Left hindlimb (tissue), 1 donor: ENCODE data around the gene SPR.
A peak's percentile ranks its signal among the peaks of the same experiment; 100 is the strongest.

Experiments
- DNase-seq: peaks from one replicate; pipeline ENCODE4 v3.0.0-alpha.2; 2018

The SPR gene

GRCh38 chr2:72887032-72887739, at the start of gene SPR:
Gene SPR, plus strand, starts transcription at chr2:72887408. Its CDS starts 25 bp downstream, at chr2:72887433.
- peak; percentile 69 for DNase-seq

DNA sequence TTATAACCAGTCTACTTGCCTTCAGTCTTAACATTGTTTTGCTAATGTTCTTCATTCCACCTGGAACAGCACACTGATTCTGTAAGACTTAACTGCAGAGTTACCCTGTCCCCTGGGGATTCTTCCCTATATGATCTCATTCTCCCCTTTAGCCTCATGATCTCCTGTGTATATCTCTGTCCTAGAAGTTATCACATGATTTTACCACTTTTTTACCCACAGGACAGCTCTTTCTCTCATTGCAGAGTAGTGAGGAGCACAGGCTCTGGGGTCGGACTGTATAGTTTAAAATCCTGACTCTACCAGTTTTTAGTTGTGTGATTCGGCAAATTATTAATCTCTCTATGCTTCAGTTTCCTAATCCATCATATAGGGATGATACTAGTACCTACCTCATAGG, 47.1 kb upstream of the SPR start:
- no peak for DNase-seq

DNA sequence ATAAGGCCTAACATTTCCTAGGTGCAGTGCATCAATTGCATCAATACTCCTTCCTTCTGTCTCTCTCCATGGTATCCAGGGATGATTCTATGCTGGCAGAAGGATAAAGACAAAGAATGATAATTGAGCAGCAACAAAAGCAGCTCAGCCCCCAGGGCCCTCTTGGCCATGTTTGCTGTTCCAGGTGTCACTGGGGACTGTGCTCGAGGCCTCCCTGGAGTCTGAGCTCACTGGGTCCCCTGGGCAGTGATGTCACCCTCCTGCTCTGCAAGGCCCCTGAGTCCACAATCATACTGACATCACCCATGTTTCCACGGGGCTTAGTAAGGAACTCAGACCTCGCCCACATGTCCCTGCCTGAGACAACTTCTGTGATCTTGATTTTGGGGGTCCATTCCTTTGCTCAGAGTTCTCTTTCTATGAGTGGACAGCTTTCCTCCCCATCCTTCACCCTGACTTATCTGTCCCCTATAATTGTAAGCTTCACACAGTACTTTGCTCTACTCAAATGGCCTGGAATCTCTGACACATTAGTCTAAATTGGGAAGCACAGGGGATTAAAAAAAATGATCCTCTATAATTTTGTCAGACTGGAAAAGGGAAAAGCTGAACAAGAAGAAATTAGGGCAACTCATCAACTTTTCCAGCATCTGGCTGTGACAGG, 45.6 kb upstream of the SPR start:
- DNase-seq = no peak

GRCh38 chr2:72843301-72843700, 43.9 kb upstream of the SPR start:
- DNase-seq = no peak

- no peak for DNase-seq
Observed at GRCh38 chr2:72846171-72847095, 40.8 kb upstream of the SPR start.

- DNase-seq = no peak
Observed at GRCh38 chr2:72847534-72848315, 39.5 kb upstream of the SPR start.

DNA sequence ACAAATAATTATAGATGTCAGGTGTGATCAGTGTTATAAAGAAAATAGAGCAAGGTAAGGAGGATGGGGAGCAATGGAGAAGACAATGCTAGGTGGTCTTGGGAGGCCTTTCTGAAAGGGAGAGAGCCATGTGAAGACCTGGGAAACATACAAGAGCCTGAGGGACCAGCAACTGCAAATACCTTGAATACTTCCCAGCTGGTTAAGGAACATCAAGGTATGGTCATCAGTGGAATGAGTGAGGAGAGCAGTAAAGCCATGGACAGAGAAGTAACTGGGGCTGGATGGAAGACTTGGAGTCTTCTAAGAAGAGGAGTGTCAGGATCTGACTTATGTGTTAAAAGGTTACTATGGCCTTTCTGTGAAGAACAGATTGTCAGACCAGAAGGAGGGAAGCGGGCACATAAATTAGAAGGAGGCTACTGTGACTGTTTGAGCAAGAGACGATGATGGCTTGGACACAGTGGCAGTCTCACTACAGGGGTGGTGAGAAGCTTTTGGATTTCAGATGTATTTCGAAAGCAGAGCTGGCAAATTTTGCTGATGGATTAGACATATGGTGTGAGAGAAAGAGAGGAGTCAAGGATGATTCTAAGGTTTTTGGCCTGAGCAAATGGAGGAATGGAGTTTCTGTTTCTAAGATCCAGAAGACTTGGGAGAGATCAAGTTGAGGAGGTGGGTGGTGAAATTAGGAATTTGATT, 38.6 kb upstream of the SPR start:
- no peak for DNase-seq

- no peak for DNase-seq
Observed at GRCh38 chr2:72849138-72849462, 38.1 kb upstream of the SPR start.

DNA sequence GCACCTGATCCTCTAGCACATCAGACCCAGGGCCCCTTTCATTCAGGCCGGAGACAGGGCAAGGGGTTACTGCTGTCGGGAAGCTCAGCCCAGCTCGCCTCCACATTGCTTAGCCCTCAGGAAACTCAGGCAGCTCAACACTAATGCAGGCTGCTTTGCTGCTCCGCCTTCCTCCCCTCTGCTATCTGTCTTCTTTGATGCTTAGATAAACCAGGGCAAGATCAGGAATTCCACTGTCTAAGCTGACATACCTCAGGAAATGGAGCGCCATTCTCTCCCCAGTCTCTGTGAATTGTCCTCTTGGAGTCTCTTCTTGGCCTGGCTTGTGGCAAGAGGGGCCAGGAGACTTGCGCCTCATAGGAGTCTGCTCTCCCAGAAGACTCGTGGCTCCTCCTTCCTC, 35.9 kb upstream of the SPR start:
- DNase-seq = no peak

DNA sequence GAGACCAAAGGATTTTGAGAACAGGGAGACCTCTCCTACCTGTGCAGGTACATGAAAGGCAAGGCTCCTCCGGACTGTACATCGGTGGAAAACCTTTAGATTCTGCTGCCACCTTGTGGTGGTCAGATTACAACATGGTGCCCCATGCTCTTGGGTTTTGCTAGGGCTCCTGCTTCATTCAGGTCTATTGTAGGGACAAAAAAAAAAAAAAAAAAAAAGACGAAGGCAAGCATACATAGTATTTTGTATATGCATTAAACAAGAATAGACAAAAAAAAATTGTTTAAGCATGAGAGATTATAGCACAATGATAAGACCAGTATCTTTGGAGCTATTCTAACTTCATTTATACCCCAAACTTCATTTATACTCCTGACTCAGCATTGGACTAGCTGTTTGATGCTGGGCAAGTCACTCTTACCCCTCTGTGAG, 27.4 kb upstream of the SPR start:
- DNase-seq = no peak

DNA sequence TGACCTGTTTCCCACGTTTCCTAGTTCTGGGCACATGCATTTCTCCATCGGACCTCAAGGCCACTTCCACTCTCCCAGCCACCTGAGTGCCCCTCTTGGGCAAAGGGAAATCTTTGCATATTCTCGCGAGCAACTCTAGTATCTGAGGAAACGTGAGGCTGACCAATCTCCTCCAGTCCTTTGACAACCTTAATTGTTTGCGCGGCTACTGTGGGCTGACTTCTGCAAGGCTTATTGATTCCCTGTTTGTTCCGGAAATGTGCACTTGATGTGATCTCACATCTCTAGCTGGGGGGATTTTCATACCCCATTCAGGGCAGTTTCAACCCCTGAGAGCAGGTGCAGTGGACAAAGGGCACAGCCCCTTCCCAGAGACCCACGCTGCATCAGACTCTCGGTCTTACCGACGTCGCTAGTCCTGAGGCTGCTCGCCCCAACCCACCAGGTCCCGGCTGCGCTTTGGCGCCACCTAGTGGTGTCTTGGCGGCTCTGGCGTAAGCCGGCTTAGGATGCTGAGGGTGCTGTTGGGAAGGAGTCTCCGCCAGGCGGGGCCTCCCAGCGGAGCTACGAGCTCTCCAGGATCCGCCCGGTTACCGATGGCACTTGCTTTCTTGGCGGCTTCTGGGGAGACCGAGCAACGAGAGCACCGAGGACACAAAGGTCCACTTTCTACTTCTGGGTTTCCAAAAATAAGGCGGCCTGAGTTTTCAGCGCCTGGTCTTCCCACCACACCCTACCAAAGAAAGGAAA, 24.8 kb upstream of the SPR start:
- DNase-seq = peak; percentile 88

DNA sequence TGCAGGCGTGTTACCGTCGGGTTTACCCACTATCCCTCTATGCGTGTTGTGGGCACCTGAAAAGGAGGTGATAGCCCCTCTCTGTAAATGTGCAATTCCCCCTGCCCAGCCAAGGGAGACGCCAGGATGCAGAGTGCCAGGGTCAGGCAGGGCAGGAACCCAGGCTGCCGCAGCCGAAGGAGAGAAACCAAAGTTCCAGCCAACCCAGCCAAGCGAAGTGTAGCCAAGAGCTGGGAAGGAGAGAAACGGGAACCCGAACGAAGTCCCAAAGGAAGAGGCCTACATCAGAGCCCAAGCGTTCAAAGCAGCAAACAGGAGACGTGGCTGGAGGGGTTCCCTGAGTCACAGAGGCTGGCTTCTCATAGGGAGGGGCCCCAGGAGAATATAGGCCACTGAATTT, 24.2 kb upstream of the SPR start:
- no peak for DNase-seq

DNA sequence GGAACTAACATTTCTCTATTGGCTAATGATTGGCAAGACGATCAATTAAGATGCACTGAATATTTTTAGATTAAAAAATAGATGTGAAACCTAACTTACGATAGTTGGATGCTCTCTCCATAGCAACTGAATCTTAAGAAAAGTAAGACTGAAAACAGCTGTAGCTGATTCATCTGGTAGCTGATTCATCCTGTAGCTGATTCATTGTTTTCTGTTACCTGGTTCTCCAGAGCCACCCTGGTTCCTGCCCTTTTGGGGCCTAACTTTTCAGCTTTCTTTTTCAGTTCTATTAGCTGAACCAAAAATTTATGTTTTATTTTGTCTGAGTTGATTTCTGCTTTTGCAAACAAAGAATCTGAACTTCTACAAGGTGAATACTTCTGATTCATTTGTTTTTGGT, 22.7 kb upstream of the SPR start:
- DNase-seq = no peak

GRCh38 chr2:72871060-72871459, 16.1 kb upstream of the SPR start:
- no peak for DNase-seq

DNA sequence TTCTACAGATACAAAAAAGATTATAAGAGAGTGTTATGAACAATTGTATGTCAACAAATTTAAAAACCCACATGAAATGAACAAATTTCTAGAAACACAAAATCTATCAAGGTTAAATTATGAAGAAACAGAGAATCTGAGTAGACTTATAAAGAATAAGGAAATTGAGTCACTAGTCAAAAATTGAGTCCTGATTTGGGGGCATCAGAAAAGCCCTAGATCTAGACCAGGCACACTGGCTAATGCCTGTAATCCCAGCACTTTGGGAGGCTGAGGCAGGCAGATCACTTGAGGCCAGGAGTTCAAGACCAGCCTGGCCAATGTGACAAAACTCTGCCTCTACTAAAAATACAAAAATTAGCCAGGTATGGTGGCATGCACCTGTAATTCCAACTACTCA, 15.3 kb upstream of the SPR start:
- no peak for DNase-seq

GRCh38 chr2:72883356-72883962, 3.7 kb upstream of the SPR start:
- DNase-seq = peak; percentile 61

DNA sequence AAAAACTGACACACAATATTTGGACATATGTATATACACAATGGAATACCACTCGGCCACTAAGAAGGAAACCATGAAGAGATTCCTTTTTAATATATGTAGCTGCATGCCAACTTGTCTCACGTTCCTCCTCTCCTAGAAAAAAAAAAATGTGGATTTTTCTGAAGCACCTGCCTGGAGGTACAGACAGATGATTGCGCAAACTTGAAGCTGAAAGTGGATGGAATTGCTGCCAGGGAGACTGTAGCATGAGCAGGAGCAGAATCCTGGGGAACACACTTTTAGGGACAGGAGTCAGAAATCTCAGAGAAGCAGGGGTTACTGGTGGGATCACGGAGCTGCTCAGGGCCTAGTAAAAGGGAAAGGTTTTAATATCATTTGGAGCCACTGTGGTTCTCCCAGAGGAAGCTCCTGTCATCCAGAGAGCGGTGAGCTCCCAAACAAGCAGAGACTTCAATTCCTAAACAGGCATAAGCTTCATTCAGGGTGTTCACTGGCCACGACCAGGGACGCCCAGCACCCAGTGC, 640 bp upstream of the SPR start:
- no peak for DNase-seq

- peak; percentile 88 for DNase-seq
Observed at GRCh38 chr2:72887740-72888437, 681 bp downstream of the SPR start.

- DNase-seq = no peak
Observed at GRCh38 chr2:72888438-72889202, 1.4 kb downstream of the SPR start.
